HG03139 (cell line): ENCODE data around the gene NEO1.

ENCODE experiments used
- ATAC-seq: cut with Tn5 transposase; IDR thresholded peaks from one replicate; pipeline ENCODE4 v1.9.1; 2021; ENCODE audit not compliant: unreplicated experiment

NEO1 gene

DNA sequence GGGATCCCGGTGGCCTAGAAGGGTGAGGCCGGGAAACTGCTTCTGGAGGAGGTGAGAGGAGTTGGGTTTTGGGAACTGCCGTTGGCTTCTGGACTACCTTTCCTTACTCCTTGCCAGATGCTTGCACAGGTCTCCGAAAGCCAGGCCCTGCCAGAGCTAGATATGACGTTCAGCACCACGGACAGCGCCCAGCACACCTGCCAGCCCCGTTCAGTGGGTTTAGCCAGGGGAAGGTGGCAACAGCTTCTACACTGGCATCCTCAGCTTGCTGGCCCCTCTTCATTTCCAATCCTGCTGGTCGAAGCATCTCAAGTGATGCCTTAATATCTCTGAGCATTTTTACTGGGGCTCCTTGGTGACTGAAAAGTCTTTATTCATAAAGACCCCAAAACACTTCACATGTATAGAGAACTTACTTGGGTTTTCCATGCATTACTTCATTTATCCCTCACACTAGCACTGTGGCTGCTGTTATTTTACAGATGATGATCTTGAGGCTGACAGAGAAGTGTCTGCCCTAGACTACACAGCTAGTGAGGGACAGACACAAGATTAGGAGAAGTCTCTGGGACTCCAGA lies 294.6 kb downstream of the NEO1 start:
- ATAC-seq: no peak

DNA sequence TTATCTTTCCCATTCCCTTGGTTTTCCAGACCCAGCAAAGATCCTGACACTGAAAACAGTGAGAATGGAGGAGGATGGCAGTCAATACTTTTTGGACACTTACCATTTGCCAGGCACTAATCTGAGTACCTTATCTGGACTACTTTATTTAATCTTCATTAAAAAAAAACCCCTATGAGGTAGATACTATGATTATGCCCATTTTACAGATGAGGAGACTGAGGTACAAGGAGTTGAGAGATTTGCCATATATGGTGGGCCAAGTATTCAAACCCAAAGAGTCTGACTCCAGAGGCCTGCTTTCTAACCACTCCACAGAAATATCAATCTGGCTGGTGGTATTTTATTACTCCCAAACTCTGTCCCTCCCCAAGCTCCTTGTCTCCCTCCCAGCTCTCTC lies 296.9 kb downstream of the NEO1 start:
- no peak for ATAC-seq

- no peak for ATAC-seq
Observed at GRCh38 chr15:73352082-73352481, 299.8 kb downstream of the NEO1 start.

GRCh38 chr15:73353734-73354133 lies 301.5 kb downstream of the NEO1 start:
- no peak for ATAC-seq

- ATAC-seq: no peak
Observed at GRCh38 chr15:73354241-73354640, 302.0 kb downstream of the NEO1 start.
